GM19438 (cell line): ENCODE measurements around the gene IDH3G.
"Not testable (repeated sequence)": the region's sequence is repeated elsewhere in the genome, so short reads cannot be mapped to it uniquely, and the experiment has no call there.

Experiments used
- ATAC-seq: cut with Tn5 transposase; IDR thresholded peaks from one replicate; pipeline ENCODE4 v1.9.1; 2021; ENCODE audit warnings: low read depth; ENCODE audit not compliant: unreplicated experiment

IDH3G gene

DNA sequence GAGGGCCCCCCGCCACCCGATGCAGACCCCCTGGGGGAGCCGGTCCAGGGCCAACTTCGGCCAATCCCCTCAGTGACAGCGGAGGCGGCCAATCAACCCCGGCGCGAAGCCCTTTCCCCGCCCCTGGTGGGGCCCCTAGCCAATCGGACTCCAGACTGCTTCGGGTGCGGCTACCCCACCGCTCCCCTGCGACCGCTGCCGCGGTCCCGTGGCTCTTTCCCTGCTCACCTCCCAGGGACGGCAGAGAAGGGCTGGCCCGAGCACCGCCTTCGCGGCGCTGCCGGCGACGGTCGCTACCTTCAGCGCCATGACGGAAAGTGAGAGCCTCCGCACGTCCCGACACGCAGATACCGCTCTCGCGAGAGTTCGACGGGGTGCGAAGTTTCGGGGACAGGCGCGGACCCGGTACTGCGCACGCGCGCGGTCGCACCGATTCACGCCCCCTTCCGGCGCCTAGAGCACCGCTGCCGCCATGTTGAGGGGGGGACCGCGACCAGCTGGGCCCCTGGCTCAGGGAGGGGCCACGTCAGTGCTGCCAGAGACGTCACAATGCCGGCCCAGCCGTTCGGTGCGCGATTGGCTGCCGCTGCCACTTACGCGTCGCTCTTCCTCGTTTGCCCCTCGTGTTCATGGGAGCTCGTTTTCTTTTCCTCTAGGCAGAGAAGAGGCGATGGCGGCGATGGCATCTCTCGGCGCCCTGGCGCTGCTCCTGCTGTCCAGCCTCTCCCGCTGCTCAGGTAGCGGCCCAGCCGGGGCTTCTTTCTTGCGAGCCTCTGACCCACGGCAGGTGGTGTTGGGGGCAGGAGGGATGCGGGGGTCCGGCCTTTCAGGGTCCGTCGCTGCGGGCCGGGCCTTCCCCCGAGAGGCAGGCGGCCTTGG lies at the start of gene IDH3G, which contains the start of gene SSR4:
Gene IDH3G (minus strand): TSS at position 358 of the 879 bp plus-strand sequence. CDS start 49 bp downstream, at position 309.
Gene SSR4 (plus strand): TSS at position 651 of the 879 bp plus-strand sequence. CDS start 20 bp downstream, at position 671.
- peak; percentile 86 for ATAC-seq

DNA sequence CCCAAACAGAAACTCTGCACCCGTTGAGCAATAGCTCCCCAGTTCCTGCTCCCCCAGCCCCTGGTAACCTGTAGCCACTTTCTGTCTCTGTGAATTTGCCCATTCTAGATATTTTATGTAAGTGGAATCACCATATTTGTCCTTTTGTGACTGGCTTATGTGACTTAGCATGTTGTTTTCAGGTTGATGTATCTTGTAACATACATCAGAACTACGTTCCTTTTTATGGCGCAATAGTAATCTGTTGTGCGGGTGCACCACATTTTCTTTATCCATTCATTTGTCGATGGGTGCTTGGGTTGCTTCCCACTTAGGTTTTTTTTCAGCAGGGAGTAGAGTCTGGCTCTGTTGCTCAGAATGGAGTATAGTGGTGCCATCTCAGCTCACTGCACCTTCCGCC lies 42.7 kb upstream of the IDH3G start:
- no peak for ATAC-seq

DNA sequence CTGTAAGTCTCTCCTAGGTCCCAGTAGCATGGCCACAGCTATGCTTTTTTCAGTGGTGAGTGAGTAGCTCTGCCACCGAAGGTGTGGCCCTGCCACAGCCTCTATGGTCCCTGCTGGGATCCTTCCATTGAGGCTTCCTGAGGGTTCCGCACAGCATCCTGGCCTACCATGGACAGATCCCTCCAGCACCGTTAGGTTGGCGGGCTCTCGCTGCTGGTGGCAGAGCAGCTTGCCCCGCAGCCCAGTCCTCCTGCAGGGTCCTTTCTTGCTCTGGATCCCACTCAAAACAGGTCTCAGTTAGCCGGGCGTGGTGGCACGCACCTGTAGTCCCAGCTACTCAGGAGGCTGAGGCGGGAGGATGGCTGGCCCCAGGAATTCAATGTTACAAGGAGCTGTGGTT lies 38.6 kb upstream of the IDH3G start:
- ATAC-seq = no peak

DNA sequence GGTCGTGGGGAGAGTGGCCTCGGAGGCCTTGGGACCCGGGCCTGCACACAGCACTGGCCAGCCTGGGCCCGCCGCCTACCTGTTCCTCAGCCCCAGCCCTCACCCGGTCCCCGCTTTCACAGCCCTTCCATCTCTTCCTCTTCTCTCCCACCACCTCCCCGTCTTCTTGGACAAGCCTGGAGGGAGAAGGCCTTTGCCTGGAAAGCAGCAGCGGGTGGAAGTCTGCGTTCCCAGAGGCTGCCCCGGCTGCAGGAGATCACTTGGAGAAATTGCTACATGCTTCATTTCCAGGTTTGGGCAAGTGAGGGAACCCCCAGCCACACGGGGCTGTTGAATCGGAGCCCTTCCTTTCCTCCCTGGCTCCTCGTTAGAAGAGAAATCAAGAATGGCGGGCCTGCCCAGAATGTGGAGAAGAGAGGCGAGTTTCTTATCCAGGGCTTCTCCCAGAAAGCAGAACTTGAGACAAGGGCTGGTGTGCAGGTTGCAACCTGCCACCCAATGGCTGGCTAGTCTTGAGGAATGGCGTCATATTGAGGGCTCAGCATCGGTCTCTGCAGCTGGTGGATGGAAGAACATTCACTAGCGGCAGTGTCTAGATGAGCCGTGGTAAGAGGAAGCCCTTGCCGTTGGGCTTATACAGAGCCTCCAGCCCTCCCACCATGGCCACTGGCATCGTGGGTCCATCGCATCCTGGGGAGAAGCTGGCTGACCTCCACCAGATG lies 37.4 kb upstream of the IDH3G start:
- ATAC-seq = no peak

DNA sequence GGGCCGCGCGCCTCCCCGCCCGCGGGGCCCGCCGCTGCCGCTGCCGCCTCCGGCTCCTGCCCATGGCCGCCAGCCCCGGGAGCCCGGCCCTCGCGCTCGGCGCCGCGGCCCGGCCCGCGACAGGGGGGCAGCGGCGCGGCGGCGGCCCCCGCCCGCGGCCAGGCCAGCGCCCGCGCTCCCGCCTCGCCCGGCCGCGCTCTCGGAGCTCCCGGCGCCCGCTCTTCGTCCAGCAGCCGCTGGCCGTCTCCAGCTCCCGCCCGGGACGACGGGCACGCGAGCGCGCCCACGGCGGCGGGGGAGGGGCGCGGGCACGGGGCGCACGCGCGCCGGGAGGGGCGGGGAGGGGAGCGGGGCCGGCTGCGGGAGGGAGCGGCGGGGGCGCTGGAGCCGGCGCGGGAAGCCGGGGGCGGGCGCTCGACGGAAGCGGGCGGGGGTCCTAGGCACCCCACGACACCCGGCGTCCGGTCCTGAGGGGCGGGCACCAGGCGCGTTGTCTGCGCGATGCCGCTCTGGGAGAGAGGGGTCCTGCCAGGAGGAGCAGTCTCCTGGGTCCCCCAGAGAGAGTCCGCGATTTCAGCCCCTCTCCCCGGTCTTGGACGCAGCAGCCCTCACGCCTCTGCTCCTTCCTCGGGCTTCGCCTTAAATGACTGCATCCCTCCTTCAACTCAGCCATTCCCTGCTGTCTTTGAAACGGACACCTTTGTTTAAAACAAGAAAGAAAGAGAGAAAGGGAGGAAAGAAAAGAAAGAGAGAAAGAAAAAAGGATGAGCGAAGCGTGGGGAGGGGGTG lies 36.7 kb upstream of the IDH3G start:
- ATAC-seq = no peak

DNA sequence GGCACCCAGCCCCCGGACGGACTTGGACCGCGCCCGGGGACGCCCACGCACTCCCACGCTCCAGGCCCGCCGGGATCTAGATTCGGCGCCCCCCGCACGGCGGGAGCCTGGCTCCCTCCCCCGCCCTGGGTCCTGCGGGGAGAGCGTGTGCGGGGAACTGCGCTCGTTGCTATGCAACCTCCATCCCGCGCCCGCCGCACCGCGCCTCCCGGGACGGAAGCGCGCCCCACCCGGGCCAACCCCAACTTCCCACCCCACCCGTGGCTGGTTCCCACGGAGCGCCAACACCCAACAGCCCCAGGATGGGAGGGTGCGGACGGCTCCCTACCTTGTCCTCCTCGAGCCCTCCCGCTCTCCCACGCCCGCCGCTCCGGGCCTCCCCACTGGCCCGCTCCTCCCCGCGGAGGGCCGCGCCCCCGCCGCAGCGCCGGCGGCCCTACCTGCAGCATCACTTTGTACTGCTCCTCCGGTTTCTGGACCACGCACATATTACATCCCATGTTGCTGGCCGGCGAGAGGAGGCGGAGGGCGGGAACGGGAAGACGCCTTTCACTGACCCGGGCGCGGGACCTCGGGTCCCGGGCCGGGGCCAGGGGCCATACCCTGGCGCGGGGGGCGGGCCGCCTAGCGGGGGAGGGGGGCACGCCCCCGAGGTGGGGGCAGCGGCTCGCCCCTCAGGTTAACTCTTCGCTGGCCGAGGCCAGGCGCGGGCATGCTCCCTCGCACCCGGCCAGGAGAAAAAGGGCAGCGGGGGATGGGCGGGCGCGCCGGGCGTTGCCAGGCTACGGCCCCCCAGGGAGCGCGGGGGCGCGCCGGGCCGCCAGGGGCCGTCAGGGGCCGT lies 35.8 kb upstream of the IDH3G start, which contains the start of gene PDZD4:
Gene PDZD4 (minus strand): TSS at position 746 of the 841 bp plus-strand sequence. CDS start 246 bp downstream, at position 500.
- no peak for ATAC-seq

DNA sequence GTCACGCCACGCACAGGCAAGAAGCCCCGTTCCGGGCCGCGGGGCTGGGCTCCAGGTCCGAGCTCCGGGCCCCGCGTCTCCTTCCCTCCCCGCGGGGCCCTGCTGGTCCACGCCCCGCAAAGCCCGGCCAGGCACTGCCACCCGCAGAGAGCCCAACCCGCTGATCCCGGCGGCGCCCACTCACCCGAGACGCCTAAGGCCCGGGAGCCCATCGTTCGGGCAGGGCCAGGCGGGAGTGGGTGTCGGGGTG lies 35.3 kb upstream of the IDH3G start:
- ATAC-seq = no peak

DNA sequence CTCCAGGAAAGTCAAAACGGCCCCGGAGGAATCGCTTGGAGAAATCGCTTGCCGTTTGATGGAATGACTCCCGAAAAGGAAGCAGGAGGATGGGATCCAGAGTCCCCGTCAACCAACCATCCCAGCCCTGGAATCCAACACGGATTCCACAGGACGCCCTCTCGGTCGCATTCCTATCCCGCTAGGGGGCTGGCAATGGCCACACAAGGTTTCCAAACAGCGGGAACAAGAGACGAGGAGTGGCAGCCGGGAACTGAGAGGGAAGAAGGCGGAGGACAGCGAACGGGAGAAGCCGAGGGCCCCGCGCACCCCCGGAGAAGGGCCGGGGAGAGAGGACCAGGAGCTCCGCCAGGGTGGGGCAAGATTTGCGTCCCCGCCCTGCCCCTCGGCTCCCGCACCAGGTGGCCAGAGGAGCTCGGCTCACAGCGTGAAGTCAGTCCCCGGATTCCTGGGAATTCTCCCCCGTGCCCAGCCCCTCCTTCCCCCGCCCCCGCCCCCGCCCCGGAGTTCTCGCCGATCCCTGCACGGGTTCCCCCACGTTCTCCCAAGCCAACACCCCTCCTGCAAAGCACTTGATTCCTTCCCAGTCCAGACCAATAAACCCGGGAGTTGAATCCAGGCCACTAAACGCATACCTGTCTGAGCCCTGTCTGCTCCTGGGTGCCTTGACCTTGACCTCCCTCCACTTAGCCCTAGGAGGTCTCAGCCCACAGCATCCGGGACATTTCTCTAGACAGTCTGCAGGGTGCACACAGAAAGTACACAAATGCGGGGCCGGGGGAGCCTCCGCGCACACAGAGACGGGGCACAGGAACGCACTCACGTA lies 34.8 kb upstream of the IDH3G start:
- no peak for ATAC-seq

DNA sequence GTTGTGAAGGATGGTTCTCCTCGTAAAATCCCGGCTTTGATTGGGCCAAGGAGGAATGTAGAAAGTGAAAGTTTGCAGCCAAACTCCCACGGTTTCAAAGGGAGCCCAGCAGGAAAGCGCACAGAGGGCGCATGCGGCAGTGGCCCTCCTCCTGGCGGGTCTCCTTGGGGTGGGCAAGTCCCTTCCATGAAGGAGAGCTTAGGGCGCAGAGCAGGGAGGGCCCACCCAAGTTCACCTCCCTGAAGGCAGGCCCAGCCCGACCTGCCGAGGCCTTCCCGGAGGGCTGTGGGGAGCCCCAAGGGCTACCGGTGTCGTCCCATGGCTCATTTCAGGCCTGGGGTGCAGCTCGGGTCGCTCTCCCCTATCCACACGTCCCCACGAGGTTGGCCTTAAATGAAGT lies 34.1 kb upstream of the IDH3G start:
- no peak for ATAC-seq

DNA sequence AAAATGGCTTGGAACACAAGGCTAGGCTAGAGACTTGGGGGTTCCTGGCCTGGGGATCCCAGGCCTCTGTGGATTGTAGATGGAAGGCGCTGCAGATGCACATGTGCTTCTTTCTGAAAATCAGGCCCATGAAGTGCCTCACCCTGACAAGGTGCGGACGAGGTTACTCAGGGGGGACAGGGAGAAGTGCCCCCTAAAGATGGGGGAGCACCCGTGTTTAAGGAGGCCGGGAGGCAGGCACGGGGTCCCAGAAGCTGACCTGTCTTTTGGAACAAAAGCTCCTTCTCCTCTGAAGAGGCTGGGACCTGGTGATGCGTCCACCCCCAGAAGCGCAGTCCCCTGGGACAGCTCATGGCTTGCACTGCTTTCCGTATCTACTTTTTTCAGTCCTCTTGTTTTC lies 33.7 kb upstream of the IDH3G start:
- no peak for ATAC-seq

DNA sequence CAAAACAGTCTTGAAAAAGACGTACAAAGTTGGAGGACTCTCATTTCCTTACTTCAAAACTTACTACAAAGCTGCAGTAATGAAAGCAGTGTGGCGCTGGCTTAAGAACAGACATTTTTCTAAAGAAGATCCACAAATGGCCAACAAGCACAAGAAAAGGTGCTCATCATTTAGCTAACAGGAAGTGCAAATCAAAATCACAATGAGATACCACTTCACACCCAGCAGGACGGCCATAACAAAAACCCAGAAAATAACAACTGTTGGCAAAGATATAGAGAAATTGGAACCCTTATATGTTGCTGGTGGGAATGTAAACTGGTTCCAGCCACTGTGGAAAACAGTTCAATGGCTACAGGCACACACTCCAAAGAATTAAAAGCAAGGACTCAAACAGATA lies 32.8 kb upstream of the IDH3G start:
- no peak for ATAC-seq

DNA sequence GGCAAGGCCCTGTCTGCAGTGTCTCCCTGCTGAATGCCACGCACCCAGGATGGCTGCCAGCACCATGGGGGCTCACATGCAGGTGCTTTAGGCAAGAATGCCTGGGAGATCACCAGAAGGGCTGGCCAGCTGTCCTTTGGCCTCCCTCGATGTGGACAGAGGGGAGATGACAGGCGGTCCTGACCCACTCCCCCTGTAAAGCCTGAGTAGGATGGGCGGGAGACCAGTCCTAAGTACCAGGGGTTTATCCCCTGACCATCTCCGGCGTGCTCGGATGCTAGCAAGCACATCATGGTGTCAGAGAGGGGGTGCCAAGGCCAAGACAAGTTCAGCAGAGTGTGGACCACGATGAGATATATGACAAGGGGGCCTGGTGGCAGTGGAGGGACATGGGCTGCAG lies 30.9 kb upstream of the IDH3G start:
- no peak for ATAC-seq

DNA sequence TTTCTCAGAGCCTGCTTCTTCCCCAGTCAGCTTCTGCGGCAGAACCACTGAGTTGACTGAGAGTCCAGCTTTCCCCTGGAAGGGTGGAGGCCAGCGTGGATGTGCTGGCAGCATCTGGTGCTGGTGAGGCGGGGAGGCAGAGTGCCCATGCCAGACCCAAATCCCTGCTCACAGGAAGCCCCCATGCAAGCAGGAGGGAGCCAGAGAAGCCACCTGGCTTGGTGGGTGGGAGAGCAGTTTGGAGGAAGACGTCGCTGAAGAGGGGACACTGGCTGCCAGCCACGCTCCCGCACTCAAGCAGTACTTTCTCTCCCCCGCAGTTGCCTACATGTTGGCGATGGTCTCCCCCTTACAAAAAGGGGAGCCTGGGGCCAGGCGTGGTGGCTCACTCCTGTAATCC lies 30.2 kb upstream of the IDH3G start:
- ATAC-seq = no peak

DNA sequence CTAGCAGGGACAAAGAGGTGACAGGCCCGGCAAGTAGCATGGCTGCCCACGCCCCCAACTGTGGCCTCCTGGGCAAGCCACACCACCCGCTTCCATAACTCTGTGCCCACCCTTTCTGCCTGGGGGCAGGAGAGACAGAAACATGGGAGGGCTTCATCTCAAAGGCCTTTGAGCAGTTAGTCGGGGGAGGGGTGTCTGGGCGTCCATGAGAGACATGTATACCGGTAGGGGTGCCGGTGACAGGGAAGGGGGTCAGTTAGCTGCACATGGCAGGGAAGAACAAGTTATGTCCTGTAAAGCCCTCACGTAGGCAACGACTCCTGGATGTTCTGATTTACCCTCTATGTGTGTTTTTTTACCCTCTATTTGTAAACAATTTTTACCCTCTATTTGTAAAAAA lies 26.9 kb upstream of the IDH3G start:
- no peak for ATAC-seq

DNA sequence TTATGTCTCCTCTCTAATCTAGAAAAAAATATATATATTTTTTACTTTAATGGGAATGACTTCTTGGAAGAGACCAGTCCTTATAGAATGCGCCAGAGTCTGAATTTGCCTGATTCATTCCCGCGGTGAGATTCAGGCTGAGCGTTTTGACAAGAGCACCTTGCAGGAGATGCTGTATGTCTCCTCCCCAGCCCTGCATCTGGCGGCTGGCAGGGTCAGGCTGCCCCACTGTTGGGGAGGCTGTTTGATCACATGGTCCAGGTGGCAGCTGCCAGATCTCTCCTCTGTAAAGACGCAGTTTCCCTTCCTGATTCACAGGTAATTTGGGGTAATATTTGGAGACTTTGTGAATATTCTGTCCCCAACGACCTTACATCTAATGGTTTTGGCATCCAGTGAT lies 26.4 kb upstream of the IDH3G start:
- no peak for ATAC-seq

DNA sequence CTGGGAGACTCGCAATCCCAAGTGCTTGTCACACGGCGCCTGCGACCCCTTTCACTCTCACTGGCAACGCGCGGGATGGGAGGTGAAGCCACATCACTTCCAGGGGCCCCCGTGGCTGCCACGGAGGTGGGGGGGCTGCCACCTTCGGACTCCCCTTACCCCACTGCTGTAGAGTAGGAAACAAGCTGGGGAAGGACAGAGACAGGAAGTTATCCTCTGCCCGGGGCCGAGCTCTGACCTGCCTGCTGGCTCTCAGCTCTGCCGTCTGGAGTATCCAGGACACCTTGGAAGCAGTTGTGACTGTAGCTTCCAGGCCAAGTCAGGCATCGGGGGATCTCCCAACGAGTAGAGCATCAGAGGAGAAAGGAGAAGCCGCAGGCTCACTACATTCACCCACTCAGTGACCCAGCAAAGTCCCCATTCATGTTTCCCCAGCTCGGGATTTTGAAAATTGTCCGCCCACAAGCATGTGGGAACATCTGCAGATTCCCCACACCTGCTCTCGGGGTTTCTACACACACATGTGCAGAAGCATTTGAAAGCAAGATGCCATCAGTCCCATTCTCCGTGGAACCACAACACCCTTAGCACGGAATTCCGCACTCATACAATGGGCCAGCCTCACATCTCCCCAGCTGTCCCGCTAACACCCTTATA lies 25.3 kb upstream of the IDH3G start:
- ATAC-seq = no peak

DNA sequence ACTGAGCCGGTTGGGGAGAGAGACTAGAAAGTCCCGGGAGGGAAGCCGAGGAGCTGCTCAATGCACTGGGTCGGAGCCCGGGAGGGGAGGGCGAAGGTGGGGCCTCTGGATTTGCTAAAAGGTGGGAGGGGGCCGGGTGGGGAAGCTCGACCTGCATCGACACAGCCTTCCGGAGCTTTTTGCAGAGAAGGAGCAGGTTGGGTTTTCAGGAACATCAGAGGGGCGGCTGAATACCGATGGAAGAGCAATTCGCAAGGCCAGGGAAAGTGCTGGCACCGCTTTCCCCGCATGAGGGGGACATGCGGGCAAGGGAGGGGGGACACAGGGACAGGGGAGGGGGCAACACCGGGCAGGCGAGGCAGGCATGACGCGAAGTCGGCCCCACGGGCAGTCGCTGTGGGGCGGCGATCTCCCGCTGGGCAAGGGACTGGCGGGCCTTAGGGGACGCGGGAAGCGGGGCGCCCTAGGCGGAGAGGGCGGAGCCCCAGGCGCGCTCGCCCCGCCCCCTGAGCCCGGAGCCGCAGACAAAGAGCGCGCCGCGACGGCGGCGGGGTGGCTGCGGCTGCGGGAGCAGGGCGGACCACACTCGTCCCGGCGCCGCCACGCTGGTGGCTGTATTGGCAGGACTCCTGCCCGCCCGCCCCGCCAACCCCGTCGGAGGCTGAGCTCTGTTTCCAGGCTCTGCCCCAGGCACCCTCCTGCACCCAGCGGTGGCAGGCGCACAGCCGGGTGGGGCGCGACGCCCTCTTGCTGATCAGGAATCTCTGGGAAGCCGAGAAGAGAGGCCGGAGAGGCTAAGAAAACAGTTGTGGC lies 24.6 kb upstream of the IDH3G start:
- no peak for ATAC-seq

DNA sequence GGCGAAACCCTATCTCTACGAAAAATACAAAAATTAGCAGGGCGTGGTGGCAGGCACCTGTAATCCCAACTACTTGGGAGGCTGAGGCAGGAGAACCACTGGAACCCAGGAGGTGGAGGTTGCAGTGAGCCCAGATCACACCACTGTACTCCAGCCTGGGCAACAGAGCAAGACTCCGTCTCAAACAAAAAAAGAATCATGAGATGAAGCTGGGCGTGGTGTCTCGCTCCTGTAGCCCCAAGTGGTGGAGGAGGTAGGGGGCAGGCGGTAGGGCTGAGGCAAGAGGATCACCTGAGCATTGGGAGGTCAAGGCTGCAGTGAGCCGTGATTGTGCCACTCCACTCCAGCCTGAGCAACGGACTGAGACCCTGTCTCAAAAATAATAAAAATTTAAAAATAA lies 23.9 kb upstream of the IDH3G start:
- ATAC-seq = not testable (repeated sequence)
